T-helper 2 cell treated with Interferon-gamma antibody and Interleukin-4, amounts not matched to agents 100 ng/mL and 5 ng/mL, for 36 hours (primary cell): ENCODE measurements around the gene PAK4. TPM values are rescaled to one million over a fixed set of nuclear protein-coding genes. Genes with fewer than 3 reads are reported as not detected.

Source experiments
- intact Hi-C: fragments of 100-400 bp; cut with micrococcal nuclease; formaldehyde crosslinking; loops from one replicate; pipeline ENCODE4 v1.15.1; 2023
- total RNA-seq: library from RNA; stranded (reverse); gene quantifications from 2 replicates; pipeline ENCODE4 v1.2.3, GENCODE V29; 2022

PAK4 gene
- total RNA-seq, 1 donor from 2014 or later = 16.3 TPM

DNA sequence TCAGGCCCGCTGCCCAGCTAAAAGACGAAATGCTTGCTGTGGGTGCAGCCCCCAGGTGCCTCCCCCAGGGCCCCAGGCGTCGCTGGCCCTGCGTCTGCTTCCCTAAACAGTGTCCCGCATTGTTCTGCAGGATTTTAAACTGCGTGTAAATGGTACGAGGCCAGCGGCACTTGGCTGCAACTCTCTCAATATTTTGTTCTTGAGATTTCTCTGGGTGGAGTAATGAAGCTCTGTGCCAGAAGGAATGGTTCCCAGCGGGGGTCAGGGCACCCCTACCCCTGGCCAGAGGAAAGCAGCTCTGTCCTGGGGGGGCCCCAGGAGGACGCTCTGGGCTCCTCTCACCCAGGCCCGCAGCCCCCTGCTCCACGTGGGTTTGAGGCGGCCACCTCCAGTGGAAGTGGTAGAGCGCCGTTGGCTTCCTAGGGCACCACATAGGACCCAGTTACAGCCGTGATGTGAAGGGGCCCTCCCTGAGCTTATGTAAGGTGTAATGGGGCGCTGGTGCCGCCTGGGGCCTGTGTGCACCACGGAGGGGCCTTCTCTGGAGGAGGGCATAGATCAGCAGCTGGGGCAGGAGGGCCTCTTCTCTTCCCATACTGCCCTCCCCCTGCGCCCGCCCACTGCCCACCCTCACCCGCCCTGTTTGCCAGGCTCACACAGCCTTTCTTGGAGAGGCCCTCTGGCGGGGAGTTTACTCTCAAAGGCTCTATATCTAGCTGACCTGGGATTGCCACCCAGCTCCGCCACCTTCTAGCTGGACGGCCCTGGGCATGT, 19.8 kb downstream of the PAK4 start:
- intact Hi-C loops = no loop called here

DNA sequence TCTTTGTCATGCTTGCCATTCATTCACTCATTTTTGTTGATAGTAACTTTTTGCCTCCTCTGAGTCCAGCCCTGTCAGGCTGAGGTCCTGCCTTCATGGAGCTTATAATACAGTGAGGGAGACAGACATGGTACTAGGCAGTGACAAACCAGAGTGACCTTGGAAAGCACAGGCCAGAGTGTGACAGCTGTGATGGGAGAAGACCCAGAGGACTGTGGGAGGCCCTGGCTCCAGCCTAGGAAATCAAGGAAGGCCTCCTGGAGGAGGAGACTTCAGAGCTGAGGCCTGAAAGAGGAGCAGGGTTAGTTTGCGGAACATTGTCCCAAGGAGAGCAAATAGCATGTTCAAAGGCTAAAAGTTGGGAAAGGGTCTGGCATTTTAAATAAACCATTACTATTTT, 20.5 kb downstream of the PAK4 start:
- intact Hi-C loops = no loop called here

DNA sequence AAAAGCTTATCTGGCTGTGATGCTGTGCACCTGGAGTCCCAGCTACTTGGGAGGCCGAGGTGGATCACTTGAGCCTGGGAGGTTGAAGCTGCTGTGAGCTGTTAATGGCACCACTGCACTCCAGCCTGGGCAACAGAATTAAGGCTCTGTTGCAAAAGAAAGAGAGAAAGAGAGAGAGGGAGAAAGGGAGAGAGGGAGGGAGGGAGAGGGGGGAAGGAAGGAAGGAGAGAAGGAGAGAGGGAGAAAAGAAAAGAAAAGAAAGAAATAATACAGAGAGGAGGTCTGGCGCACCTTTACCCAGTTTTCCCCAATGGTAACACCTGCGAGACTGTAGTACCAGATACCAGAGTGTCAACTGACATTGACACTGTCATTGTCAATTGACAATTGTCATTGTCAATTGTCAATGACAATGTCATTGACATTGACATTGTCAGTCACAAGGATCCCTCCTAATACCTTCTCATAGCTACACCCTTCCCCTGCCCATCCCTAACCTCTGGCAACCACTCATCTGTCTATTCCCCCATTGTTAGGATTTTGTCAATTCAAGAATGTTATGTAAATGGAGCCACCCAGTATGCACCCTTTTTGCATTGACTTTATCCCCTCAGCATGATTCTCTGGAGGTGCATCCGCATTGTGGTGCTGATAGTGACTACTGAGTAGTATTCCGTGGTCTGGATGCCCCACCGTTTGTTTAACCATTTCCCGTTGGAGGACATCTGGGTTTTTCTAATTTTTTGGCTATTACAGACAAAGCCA, 21.3 kb downstream of the PAK4 start:
- intact Hi-C loops = no loop called here

DNA sequence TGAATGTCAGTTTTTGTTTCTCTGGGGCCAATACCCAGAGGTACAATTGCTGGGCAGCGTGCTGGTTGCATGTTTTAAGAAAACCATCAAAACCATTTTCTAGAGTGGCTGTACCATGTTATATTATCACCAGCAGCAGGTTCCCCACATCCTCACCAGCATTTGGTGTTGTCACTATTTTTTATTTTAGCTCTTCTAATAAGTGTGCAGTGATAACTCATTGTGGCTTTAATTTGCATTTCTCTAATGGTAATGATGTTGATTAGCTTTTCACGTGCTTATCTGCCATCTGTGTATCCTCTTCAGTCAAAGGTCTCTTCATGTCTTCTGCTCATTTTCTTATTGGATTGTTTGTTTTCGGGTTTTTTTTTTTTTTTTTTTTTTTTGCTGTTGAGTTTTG, 21.9 kb downstream of the PAK4 start:
- intact Hi-C loops = no loop called here

DNA sequence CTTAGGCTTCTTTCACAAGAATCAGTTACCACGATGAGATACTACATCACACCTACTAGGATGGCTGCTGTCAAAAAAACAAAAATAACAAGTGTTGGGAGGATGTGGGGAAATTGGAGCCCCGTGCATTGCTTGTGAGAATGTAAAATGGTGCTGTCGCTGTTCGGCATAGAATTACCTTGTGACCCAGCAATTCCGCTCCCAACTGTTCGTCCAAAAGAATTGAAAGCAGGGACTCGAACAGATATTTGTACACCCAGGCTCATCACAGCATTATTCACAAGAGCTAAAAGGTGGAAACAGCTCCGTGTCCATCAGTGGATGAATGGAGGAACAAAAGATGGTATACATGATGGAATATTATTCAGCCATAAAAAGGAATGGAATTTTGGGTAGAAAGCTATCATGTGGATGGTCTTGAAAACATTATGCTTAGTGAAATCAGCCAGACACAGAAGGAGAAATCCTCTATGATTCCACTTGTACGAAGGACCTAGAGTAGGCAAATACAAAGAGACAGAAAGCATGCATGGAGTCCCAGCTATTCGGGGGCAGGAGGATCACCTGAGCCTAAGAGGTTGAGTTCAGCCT, 23.4 kb downstream of the PAK4 start:
- intact Hi-C loops = no loop called here

DNA sequence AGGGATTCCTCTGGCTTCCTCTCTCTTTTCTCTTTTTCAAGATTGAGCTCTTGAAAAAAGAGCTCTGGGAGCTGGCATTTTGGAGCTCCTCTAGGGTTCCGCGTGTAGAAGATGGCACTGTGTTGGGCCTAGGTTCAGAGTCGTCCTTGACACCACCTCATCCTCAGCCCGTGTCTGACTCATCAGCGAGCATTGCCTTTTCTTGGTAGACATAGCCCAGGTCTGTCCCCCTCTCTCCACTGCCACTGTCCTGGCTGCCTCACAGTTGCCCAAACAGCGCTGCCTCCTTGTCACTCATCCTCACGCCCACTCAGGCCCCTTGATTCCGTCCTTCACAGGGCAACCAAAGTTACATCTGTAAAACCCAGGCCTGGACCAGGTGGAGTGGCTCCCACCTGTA, 24.6 kb downstream of the PAK4 start:
- intact Hi-C loops = no loop called here

DNA sequence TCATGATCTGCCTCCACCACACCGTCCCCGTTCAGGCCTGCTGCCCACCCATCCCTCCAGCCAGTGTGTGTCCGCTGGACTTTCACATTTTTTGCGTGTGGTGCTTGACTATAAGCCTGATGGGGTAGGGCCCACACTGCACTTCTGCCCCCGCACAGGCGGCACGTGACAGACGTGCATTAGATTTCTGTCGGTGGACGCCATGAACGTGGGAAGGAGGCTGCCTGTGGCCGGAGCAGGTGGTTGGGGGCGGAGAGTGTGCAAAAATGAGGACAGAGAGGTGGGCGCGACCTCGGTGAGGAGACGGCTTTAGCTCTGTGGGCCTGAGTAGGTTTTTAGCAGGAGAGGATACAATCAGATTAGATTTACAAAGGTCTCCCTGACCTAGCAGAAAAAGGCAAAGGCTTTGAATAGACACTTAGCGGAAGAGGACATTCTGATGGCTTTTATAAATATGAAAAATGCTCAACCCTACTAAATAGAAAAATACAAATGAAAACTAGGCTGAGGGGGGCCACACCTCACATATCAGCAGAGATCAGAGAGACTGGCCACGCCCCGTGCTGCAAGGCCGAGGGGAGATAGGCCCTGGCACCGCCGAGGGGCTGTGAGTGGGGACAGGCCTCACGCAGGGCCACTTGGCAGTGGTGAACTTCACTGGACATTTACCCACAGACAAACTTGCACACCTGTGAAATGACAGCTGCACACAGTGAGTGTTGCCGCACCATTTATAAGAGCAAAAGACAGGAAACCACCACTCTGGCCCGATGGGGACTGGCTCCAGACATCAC, 25.4 kb downstream of the PAK4 start:
- intact Hi-C loops = no loop called here

DNA sequence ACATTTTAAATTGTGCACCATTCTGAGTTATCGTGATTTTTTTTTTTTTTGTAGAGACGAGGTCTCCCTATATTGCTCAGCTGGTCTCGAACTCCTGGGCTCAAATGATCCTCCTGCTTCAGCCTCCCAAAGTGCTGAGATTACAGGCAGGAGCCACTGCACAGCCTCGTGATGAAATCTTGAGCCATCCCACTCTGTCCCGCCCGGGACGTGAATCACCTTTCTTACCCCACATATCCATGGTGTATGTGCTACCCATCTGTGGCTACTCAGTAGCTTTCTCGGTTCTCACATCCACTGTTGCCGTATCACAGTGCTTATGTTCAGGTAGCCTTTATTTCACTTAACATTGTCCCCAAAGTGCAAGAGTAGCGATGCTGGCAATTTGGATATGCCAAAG, 26.5 kb downstream of the PAK4 start:
- intact Hi-C loops = no loop called here

DNA sequence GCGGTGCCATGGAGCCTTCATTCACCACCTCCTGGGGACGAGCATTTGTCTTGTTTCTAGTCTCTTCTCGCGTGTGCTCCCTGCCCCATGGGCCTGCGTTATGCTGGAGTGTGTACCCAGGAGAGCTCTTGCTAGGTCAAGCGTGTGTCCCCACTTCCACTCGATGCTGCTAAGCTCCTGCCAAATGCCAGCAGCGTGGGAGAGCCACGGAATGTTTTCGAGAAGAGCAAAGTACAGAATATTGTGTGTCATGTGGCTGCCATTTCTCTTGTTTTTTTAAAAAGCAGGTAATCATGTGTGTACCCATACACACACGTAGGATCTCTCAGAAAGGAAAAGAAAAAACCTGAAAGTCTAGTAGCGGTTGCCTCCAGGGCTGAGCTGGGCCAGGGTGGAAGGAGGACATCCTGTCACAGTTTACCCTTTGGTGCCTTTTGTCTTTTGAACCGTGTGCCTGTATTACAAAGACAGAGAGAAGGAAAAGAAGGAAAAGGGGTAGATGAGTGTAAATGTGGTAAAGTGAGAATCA, 28.6 kb downstream of the PAK4 start:
- intact Hi-C loops = no loop called here

DNA sequence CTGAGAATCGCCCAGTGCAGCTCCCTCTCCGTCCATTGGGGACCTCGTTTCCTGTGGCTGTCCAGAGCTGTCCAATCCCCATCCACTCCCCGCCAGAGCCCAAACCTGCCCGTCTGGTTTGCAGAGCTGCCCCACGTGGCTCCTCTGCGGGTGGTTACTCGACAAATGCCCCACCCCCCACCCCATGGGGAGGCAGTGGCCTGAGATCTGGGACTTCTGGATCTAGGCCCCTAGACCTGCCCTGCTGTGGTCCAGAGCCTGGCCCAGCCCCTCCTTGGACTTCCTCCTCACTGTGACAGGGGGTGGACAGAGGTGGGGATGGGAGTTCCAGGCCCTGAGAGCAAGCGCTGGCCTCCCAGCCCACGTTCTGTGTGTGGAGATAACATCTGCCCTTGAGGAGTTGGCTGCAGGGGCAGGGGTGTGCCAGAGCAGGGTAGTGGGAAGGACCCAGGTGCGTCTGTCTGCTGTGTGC, 29.1 kb downstream of the PAK4 start:
- intact Hi-C loops = no loop called here

DNA sequence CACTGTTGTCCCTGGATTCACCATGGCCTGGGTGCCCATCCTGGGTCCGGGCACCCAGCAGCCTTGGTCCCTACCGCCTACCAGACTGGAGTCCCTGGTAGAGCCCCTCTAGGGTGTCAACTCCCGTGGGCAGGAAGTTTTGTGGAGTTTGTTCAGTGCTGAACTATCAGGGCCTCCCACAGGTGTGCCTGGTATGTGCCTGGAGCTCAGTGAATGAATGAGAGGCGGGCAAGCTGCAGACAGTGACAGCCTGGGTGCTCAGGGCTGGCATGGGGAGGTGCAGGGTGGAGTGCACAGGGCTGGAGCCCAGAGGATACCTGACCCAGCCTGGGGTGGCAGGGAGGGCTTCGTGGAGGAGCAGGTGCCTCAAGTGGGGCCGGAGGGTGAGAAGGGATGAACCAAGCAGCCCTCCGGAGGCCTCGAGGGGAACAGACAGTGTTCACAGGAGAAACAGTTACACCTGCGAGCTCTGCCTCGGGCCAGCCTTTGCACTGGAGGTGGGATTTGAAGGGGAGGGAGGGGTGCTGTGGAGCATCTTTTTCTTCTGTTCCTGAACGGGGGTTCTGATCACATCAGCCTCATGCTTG, 29.6 kb downstream of the PAK4 start:
- intact Hi-C loops = no loop called here

DNA sequence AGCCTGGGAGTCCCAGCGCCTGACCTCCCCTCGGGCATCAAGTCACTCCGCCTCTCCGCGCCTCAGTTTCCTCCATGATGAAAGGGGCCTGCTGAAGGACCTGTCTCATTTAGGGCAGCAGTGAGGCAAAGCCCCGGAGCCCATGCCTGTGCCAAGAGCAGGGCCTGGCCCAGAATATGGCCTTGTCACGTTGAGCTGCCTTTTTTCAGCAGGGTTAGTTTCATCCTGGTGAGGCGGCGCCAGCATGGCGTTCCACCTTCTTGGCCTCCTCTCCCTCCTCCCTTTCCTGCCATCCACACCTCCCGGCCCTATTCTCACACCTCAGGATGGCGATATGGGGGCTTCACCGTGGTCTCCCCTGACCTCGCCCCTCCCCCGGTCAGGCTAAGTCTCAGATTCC, 30.2 kb downstream of the PAK4 start:
- intact Hi-C loops = no loop called here

DNA sequence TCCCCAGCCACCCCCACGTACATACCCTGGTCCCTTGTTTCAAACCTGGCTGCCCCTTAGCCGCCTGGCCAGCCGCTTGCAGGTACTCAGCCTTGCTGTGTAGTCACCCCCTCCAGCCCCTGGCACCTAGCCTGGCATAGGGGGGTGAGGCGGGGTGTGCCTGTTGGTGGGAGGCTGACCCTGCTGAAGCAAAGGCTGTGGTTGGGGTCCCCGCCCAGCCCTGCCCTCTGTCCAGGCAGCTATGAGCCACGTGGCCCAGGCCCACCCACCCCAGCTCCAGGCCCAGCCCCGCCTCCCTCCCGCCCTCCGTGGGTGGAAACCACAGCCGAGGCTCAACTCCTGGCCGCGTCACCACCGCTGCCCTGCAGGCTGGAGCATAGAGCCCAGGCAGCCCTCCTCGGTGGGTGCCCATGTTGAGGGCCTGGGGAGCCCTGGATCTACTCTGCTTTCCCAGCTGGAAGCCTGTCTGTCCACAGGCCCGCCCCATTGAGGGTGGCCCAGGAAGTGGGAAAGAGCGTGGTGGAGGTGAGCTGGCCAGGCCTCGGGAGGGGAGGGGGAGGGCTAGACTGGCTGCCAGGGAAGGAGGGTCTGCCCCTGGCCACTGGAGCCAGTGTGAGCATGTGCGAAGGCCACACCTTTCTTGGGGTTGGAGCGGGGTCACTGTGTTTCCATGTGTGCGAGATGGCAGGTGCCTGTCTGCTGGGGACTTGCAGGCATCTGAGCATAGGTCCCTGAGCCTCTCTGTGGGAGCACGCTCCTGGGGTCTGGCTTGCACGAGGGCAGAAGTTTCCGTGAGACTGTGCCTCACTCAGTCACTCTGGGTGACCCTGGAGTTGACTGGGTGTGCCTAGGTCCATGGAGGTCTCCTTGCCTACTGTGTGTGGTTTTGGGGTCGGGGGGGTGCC, 31.0 kb downstream of the PAK4 start:
- intact Hi-C loops = no loop called here

DNA sequence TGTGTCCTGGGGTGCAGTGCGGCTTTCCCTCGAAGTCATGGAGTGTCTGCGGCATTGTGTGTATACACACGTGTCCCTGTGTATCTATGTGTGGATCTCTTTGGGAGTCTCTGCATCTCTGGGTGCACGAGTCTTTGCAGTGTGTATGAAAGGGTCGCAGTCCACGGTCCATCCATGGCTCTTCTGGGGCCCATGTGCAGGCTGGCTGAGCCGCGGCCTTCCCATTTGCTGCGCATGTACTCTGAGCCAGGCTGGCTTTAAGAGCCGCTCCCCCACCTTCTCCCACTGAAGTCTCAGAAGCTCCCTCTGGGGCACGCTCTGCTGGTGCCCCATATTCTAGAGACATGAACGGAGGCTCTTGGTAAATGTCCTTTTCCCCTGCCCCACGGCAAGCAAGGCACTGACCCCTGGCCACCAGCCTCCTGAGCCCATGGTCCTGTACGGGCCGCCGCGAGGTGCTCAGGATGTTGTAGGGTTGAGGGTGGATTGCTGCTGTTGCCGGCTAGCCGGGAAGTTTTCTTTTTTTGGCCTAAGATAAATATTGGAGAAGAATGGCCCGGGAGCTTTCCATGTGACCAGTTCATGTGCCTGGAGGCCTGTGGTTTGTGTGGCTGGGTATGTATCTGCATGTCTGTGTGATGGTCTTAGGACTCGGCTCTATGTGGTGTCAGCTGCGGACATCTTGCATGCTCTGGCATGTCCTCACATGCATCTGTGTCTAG, 31.9 kb downstream of the PAK4 start:
- intact Hi-C loops = no loop called here

DNA sequence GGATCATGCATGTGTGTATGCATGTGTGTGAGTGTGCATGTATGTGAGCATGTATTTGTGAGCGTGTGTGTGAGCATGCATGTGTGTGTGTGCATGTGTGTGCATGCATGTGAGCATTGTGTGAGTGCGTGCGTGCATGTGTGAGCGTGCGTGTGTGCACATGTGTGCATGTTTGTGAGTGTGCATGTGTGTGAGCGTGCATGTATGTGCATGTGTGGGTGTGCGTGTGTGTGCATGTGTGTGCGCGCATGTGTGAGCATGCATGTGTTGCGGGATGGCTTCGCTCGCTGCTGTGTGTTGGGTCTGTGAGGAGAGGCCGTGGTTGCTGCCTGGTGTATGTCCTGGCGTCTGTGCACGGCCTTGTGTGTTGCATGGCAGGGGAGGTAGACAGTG, 32.4 kb downstream of the PAK4 start:
- intact Hi-C loops = no loop called here

DNA sequence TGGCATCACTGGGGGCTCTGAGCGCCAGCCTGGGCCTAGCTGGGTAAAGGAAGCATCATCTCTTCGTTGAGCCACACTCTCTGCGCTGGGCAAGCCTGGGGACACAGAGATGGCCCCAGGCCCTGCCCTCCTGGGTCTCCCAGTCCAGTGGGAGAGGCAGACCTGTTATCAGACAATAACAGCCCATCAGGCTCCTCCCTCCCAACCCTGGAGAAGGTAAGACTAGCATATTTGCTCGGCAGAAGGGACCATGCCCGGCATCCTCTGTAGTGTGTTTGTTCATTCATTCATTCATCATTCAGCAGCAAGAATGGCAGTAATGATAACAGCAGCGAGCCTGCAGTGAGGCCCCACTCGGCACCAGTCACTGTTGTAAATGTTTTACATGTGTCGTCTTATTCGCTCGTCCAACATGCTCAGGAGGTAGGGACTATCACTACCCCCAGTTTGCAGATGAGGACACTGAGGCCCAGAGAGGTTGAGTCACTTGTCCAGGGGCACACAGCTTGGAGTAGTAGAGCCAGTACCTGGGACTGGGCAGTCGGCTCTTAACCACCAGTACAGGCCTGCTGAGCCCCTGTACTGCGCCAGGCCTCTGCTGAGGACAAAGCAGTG, 33.2 kb downstream of the PAK4 start:
- intact Hi-C loops = no loop called here

DNA sequence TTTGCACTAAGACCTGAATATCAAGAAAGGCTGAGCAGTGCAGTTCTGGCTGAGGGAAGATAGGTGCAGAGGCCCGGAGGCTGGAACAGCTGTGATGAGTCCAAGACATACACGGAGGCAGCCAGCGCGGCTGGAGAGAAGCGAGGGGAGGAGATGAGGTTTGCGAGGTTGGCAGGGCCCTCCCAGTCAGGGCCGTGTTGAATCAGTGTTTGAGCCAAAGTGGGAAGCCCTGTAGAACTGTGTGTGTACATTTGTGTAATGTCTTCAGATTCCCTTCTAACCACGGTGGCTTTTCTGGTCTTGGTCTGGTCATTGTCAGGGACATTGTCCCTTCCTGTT, 34.9 kb downstream of the PAK4 start:
- intact Hi-C loops = no loop called here

DNA sequence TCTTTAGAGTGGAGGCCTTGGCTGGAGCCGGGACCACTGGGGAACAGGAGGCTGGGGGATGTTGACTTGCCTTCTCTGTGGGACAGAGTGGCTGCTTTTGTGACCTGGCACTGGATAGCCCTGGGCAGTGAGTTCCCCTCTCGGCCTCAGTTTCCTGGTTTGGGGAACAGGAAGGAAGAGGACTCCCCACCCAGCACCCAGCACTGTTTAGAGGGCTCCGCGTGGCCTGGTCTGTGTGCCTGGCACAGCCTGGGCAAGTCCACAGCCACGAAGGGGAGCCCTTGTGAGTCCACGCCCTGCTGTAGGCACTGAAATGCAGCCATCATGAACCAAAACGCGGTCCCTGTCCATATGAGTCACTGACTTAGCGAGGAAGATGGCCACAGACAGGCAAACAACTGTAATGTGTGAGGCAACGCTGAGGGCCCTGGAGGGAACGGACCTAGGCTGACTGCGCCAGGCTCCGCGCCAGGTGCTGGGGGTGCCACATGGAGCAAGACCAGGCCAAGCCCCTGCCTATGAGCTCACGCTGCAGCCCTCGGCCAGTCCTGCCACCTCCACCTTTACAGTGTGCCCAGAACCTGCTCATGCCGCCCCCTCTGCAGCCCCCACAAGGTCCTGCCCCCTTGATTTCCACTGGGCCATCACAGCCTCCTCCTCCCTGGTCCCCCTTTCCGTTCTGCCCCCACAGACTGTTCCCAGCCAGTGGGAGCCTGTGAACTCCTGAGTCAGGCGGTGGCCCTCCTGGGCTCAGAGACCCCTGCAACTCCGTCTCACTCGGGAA, 35.5 kb downstream of the PAK4 start:
- intact Hi-C loops = no loop called here
